GM12878 (cell line): ENCODE data around the gene SLC66A1. TPM values are rescaled to one million over a fixed set of nuclear protein-coding genes. Genes with fewer than 3 reads are reported as not detected.

Experiments
- ATAC-seq: fragments of 200-7000 bp; cut with Tn5 transposase; 3 replicates; pipeline ENCODE4 v1.9.1; 2020; ENCODE audit warnings: mild to moderate bottlenecking, moderate library complexity
- BruUV-seq: library from RNA; stranded (reverse); fragments of 400-500 nt; replicated peaks from 2 replicates; lab custom pipeline; 2021; lab: Mats Ljungman, UMichigan
- CTCF ChIA-PET: fragments of 300-600 bp; sonication (Branson Sonifier 250); formaldehyde crosslinking; extraction: SDS; loops from one replicate; lab custom pipeline; 2021; ENCODE audit warnings: inconsistent platforms; lab: Yijun Ruan, JAX
- POLR2A ChIA-PET: fragments of 350-600 bp; formaldehyde crosslinking; extraction: SDS; loops from one replicate; lab custom pipeline; 2021; ENCODE audit warnings: inconsistent platforms; lab: Charles Lee
- RAD21 ChIA-PET: fragments of 300-600 bp; sonication (Branson Sonifier 250); formaldehyde crosslinking; loops from one replicate; lab custom pipeline; 2023; ENCODE audit warnings: antibody characterized with exemption; ENCODE audit not compliant: unreplicated experiment; lab: Charles Lee
- SMC1A ChIA-PET: fragments of 300-600 bp; sonication (Branson Sonifier 250); formaldehyde crosslinking; loops from one replicate; lab custom pipeline; 2023; ENCODE audit not compliant: unreplicated experiment, uncharacterized antibody; lab: Charles Lee
- DNase-seq: peaks from one replicate; pipeline ENCODE4 v3.0.0-alpha.2; 2011; ENCODE audit warnings: low read depth, low spot score
- FAIRE-seq: peaks from 3 replicates; lab custom pipeline; 2011; peaks lifted over from hg19 to GRCh38; lab: Jason Lieb, UNC
- H2AFZ ChIP-seq: 2 replicates; pipeline ENCODE4 v1.6.0; 2011; ENCODE audit warnings: low read depth, low read length, control low read depth; ENCODE audit not compliant: control insufficient read depth
- H3K27ac ChIP-seq: 2 replicates; pipeline ENCODE4 v1.5.1; 2011; ENCODE audit warnings: control low read depth; ENCODE audit not compliant: control insufficient read depth, insufficient read depth
- H3K27me3 ChIP-seq, 2 experiments: replicated peaks in 1 of 2; 2 replicates each; pipeline versions ENCODE4 v1.6.0 to v1.6.1; 2011; ENCODE audit warnings: low read length in 1 of 2; ENCODE audit not compliant: control insufficient read depth in 2 of 2, insufficient read depth in 2 of 2
- H3K36me3 ChIP-seq, 2 experiments: 2 replicates each; pipeline ENCODE4 v1.5.1; 2011; ENCODE audit warnings: low read length in 1 of 2; ENCODE audit not compliant: control insufficient read depth in 2 of 2, insufficient read depth in 2 of 2
- H3K4me1 ChIP-seq: 2 replicates; pipeline ENCODE4 v1.6.1; 2011; ENCODE audit warnings: mild to moderate bottlenecking, low read length, moderate library complexity, mixed read lengths; ENCODE audit not compliant: control insufficient read depth, insufficient read depth
- H3K4me2 ChIP-seq: 2 replicates; pipeline ENCODE4 v1.6.0; 2011; ENCODE audit warnings: control low read depth; ENCODE audit not compliant: control insufficient read depth, insufficient read depth
- H3K4me3 ChIP-seq: fragments of 200-600 bp; sonication (generic); 2 replicates; pipeline ENCODE4 v1.5.1; 2016
- H3K79me2 ChIP-seq: 2 replicates; pipeline ENCODE4 v1.6.0; 2011; ENCODE audit warnings: low read length; ENCODE audit not compliant: control insufficient read depth, insufficient read depth
- H3K9ac ChIP-seq: 2 replicates; pipeline ENCODE4 v1.8.0; 2011; ENCODE audit warnings: low read length, control low read depth, mixed read lengths; ENCODE audit not compliant: control insufficient read depth, insufficient read depth
- H3K9me3 ChIP-seq: replicated peaks from 3 replicates; pipeline ENCODE4 v1.5.1; 2011; ENCODE audit warnings: mild to moderate bottlenecking, low read length; ENCODE audit not compliant: control insufficient read depth, insufficient read depth
- H4K20me1 ChIP-seq: 2 replicates; pipeline ENCODE4 v1.6.0; 2011; ENCODE audit not compliant: control insufficient read depth, insufficient read depth
- EED ChIP-seq: sonication (generic); IDR thresholded peaks from 2 replicates; pipeline ENCODE4 v1.6.1; 2016; ENCODE audit warnings: antibody characterized with exemption, low read depth
- EGR1 ChIP-seq, 2 experiments: IDR thresholded peaks; 1 replicate in 1 of 2; 2 replicates in 1 of 2; pipeline ENCODE4 v1.6.1; 2011 to 2012; ENCODE audit warnings: low read depth in 2 of 2, low read length in 2 of 2, borderline replicate concordance in 1 of 2, mild to moderate bottlenecking in 1 of 2, moderate library complexity in 1 of 2
- KAT2A ChIP-seq: conservative IDR thresholded peaks from 2 replicates; pipeline ENCODE4 v1.6.1; 2011; ENCODE audit warnings: low read depth, low read length; ENCODE audit not compliant: control insufficient read depth
- TARDBP ChIP-seq: IDR thresholded peaks from 2 replicates; pipeline ENCODE4 v1.6.1; 2016; ENCODE audit warnings: borderline replicate concordance
- WGBS: methylation state at CpG from one replicate; pipeline ENCODE4 v1.1.6; 2016; ENCODE audit warnings: low lambda C conversion rate; ENCODE audit not compliant: insufficient replicate concordance, insufficient coverage; ENCODE audit errors: missing lambda C conversion rate; 5-methylcytosine and 5-hydroxymethylcytosine counted together
- in situ Hi-C: fragments of 300-500 bp; cut with MboI; formaldehyde crosslinking; loops from 9 replicates; pipeline ENCODE4 v1.14.3; 2018; ENCODE audit warnings: mixed read lengths
- intact Hi-C: fragments of 100-400 bp; cut with micrococcal nuclease; formaldehyde crosslinking; loops from one replicate; pipeline ENCODE4 v1.14.2; 2022; ENCODE audit not compliant: unreplicated experiment
- polyA plus RNA-seq, 11 experiments: library from polyadenylated mRNA; depleted of rRNA in 4 of 11; unstranded in 6 of 11; stranded (reverse) in 5 of 11; fragments of >200 nt; fragmentation: Nextera tagmentation in 4 of 11; fragmentation: Illumina TruSeq in 1 of 11; extraction: Ambion mirVana in 4 of 11; extraction: Trizol in 1 of 11; gene quantifications; 1 replicate in 1 of 11; 2 replicates in 10 of 11; pipeline versions ENCODE4 v1.2.1 to v1.2.3, GENCODE V29; 2011 to 2016; ENCODE audit warnings: inconsistent platforms in 2 of 11, missing spikeins in 2 of 11, low read depth in 1 of 11
- total RNA-seq, 4 experiments: library from RNA; depleted of rRNA in 3 of 4; stranded (reverse); fragments of >200 nt in 3 of 4; fragmentation: Illumina TruSeq in 1 of 4; extraction: Trizol in 1 of 4; gene quantifications; 2 replicates each; pipeline versions ENCODE4 v1.2.1 to v1.2.3, GENCODE V29; 2013 to 2021
- TF ChIP-seq, protein P1 (sequence below): fragments of 450-650 bp; IDR thresholded peaks from 2 replicates; pipeline ENCODE4 v1.6.1; 2017; ENCODE audit warnings: mild to moderate bottlenecking, moderate library complexity
- TF ChIP-seq, protein P2 (sequence below): fragments of 450-650 bp; IDR thresholded peaks from 2 replicates; pipeline ENCODE4 v1.6.1; 2016; ENCODE audit warnings: mild to moderate bottlenecking
- TF ChIP-seq, protein P3 (sequence below): IDR thresholded peaks from 2 replicates; pipeline ENCODE4 v1.6.1; 2011; ENCODE audit warnings: borderline replicate concordance, low read depth, mild to moderate bottlenecking, moderate library complexity, low read length; ENCODE audit not compliant: insufficient read depth, poor library complexity, severe bottlenecking
- TF ChIP-seq, protein P4 (sequence below): fragments of 450-650 bp; IDR thresholded peaks from 2 replicates; pipeline ENCODE4 v1.6.1; 2014; ENCODE audit warnings: mild to moderate bottlenecking

SLC66A1 gene
- total and polyA plus RNA-seq, 10 of the 15 experiments (the other 5 are each of a cell fraction or from before 2014, with no cell fraction given) = 0.58 to 22.0 (median 10.2) TPM

DNA sequence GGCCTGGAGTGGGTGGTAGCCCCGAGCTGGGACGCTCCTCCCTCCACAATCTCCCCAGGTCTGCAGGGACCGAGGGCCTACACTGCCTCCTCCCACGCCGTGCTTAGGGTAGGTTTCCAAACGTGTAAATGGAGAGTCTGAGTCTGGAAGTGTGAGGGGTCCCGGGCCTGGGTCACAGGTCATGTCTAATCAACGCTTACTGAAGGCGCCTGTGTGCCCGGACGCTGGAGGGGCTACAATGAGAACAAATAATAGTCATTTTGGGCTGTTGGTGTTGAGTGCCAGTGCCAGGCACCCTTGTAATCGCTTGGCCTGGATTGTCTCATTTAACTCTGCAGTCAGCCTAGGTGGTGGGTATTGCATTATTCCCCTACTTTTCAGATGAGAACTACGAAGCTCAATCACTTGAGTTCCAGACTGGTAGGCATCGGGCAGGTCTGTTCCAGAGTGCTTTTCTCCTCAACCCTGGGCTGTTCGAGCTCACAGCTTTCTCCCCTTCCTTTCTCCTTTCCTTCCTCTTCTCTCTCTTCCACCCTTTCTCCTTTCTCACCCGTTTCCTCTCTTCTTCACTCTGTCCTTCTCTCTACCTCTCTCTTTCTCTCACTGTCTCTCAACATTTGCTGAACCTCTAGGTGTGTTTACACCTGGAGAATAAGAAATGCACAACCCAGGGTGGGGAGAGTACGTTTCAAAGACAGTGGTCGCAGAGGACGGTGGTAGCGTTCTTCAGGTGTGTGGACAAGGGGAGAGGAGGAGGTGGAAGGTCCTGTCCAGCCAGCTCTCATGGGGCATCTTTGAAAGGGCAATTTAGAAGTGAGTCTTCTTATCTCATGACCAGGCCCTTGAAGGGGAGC is 883 bp downstream of the SLC66A1 start:
- FAIRE-seq (no peak), ATAC-seq (peak; percentile 50), DNase-seq (no peak)
- in situ Hi-C loops (no loop called here), intact Hi-C loops (loop anchor here (5.0 to 10.0 kb wide), 3 partner anchors 61 to 342 kb away; partner anchors contain the start of genes CAPZB, EMC1 and MRTO4)
- TF ChIP-seq, protein P1, sequence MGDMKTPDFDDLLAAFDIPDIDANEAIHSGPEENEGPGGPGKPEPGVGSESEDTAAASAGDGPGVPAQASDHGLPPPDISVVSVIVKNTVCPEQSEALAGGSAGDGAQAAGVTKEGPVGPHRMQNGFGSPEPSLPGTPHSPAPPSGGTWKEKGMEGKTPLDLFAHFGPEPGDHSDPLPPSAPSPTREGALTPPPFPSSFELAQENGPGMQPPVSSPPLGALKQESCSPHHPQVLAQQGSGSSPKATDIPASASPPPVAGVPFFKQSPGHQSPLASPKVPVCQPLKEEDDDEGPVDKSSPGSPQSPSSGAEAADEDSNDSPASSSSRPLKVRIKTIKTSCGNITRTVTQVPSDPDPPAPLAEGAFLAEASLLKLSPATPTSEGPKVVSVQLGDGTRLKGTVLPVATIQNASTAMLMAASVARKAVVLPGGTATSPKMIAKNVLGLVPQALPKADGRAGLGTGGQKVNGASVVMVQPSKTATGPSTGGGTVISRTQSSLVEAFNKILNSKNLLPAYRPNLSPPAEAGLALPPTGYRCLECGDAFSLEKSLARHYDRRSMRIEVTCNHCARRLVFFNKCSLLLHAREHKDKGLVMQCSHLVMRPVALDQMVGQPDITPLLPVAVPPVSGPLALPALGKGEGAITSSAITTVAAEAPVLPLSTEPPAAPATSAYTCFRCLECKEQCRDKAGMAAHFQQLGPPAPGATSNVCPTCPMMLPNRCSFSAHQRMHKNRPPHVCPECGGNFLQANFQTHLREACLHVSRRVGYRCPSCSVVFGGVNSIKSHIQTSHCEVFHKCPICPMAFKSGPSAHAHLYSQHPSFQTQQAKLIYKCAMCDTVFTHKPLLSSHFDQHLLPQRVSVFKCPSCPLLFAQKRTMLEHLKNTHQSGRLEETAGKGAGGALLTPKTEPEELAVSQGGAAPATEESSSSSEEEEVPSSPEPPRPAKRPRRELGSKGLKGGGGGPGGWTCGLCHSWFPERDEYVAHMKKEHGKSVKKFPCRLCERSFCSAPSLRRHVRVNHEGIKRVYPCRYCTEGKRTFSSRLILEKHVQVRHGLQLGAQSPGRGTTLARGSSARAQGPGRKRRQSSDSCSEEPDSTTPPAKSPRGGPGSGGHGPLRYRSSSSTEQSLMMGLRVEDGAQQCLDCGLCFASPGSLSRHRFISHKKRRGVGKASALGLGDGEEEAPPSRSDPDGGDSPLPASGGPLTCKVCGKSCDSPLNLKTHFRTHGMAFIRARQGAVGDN = no peak
- TF ChIP-seq KAT2A = no peak
- TF ChIP-seq, protein P2, sequence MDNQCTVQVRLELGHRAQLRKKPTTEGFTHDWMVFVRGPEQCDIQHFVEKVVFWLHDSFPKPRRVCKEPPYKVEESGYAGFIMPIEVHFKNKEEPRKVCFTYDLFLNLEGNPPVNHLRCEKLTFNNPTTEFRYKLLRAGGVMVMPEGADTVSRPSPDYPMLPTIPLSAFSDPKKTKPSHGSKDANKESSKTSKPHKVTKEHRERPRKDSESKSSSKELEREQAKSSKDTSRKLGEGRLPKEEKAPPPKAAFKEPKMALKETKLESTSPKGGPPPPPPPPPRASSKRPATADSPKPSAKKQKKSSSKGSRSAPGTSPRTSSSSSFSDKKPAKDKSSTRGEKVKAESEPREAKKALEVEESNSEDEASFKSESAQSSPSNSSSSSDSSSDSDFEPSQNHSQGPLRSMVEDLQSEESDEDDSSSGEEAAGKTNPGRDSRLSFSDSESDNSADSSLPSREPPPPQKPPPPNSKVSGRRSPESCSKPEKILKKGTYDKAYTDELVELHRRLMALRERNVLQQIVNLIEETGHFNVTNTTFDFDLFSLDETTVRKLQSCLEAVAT = peak; percentile 63
- TF ChIP-seq EED = 0 out of 2 replicates have a peak, but pooled peaks have one; percentile 14
- TF ChIP-seq, protein P3, sequence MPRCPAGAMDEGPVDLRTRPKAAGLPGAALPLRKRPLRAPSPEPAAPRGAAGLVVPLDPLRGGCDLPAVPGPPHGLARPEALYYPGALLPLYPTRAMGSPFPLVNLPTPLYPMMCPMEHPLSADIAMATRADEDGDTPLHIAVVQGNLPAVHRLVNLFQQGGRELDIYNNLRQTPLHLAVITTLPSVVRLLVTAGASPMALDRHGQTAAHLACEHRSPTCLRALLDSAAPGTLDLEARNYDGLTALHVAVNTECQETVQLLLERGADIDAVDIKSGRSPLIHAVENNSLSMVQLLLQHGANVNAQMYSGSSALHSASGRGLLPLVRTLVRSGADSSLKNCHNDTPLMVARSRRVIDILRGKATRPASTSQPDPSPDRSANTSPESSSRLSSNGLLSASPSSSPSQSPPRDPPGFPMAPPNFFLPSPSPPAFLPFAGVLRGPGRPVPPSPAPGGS = no peak
- TF ChIP-seq, protein P4, sequence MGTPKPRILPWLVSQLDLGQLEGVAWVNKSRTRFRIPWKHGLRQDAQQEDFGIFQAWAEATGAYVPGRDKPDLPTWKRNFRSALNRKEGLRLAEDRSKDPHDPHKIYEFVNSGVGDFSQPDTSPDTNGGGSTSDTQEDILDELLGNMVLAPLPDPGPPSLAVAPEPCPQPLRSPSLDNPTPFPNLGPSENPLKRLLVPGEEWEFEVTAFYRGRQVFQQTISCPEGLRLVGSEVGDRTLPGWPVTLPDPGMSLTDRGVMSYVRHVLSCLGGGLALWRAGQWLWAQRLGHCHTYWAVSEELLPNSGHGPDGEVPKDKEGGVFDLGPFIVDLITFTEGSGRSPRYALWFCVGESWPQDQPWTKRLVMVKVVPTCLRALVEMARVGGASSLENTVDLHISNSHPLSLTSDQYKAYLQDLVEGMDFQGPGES = no peak
- TF ChIP-seq TARDBP = 0 out of 2 replicates have a peak, but pooled peaks have one; percentile 8
- TF ChIP-seq EGR1 (IDR thresholded peaks at IDR 0.05; ENCODE audit: borderline replicate concordance in 1 of 2, low read depth in 2 of 2, low read length in 2 of 2) = peak in 1 of 2 experiments; percentile 64; a peak in 1 of 3 replicates
- ChIA-PET SMC1A (no interaction called here), CTCF (interaction anchor here (1.0 kb wide), 1 partner anchor 405 kb away, joined by 4 read pairs; no protein-coding TSS in a partner anchor), RAD21 (interaction anchor here (1.0 kb wide), 1 partner anchor 173 kb away, joined by 3 read pairs; the partner anchor contains the start of gene CAPZB), POLR2A (interaction anchor here (1.0 to 1.1 kb wide), 2 partner anchors 61 to 284 kb away, joined by 4 read pairs; partner anchors contain the start of genes EMC1 and MRTO4)
- H3K4me3 ChIP-seq = peak overlapping the region; percentile 83
- WGBS = 26% methylated on average over 20 of the region's 20 CpGs
- H3K36me3 ChIP-seq = peaks cover 0 to 3% of the 10 kb centered on the region in 2 experiments; a peak in 1 of 4 replicates
- TSS peak; percentile 74 for BruUV-seq
- peak overlapping the region; percentile 89 for H3K4me2 ChIP-seq
- peak overlapping the region; percentile 82 for H3K9ac ChIP-seq
- peaks cover 22% of the 10 kb centered on the region for H3K79me2 ChIP-seq
- H3K9me3 ChIP-seq = no peaks in the 10 kb centered on the region
- peak overlapping the region; percentile 80 for H3K27ac ChIP-seq
- peaks cover 46% of the 10 kb centered on the region for H3K4me1 ChIP-seq
- H4K20me1 ChIP-seq = no peaks in the 10 kb centered on the region; the same call in 1 of the 2 replicates
- no peaks in the 10 kb centered on the region for H3K27me3 ChIP-seq
- H2AFZ ChIP-seq = peak overlapping the region; percentile 65; the same call in 1 of the 2 replicates
